ENCODE data around the gene C5orf15.
"Not testable (repeated sequence)": the region's sequence is repeated elsewhere in the genome, so short reads cannot be mapped to it uniquely, and the experiment has no call there.

The C5orf15 gene

GRCh38 chr5:133938929-133939328, 29.5 kb downstream of the C5orf15 start:
- no peak for DNase-seq (ENCODE audit: low read depth in 3 of 3, low spot score in 1 of 3)

GRCh38 chr5:133938039-133938821, 30.2 kb downstream of the C5orf15 start:
- DNase-seq (ENCODE audit: low read depth in 3 of 3, low spot score in 1 of 3) = no peak

- not testable (repeated sequence) for DNase-seq (ENCODE audit: low read depth in 3 of 3, low spot score in 1 of 3)
Measured at GRCh38 chr5:133937628-133938027, 30.8 kb downstream of the C5orf15 start.

GRCh38 chr5:133936651-133937015, 31.8 kb downstream of the C5orf15 start:
- no peak for DNase-seq (ENCODE audit: low read depth in 3 of 3, low spot score in 1 of 3)

GRCh38 chr5:133935991-133936650, 32.3 kb downstream of the C5orf15 start:
- not testable (repeated sequence) for DNase-seq (ENCODE audit: low read depth in 3 of 3, low spot score in 1 of 3)

- DNase-seq (ENCODE audit: low read depth in 3 of 3, low spot score in 1 of 3) = no peak
Measured at GRCh38 chr5:133935667-133935940, 32.8 kb downstream of the C5orf15 start.

GRCh38 chr5:133934822-133935666, 33.4 kb downstream of the C5orf15 start:
- DNase-seq (ENCODE audit: low read depth in 3 of 3, low spot score in 1 of 3) = no peak

GRCh38 chr5:133934311-133934710, 34.1 kb downstream of the C5orf15 start:
- no peak for DNase-seq (ENCODE audit: low read depth in 3 of 3, low spot score in 1 of 3)

- DNase-seq (ENCODE audit: low read depth in 3 of 3, low spot score in 1 of 3) = no peak
Measured at GRCh38 chr5:133933670-133934295, 34.6 kb downstream of the C5orf15 start.

- no peak for DNase-seq (ENCODE audit: low read depth in 3 of 3, low spot score in 1 of 3)
Measured at GRCh38 chr5:133933169-133933509, 35.3 kb downstream of the C5orf15 start.

GRCh38 chr5:133932441-133933168, 35.8 kb downstream of the C5orf15 start:
- no peak for DNase-seq (ENCODE audit: low read depth in 3 of 3, low spot score in 1 of 3)

- no peak for DNase-seq (ENCODE audit: low read depth in 3 of 3, low spot score in 1 of 3)
Measured at GRCh38 chr5:133931546-133931945, 36.9 kb downstream of the C5orf15 start.

- no peak for DNase-seq (ENCODE audit: low read depth in 3 of 3, low spot score in 1 of 3)
Measured at GRCh38 chr5:133930813-133931090, 37.7 kb downstream of the C5orf15 start.

GRCh38 chr5:133930061-133930812, 38.2 kb downstream of the C5orf15 start:
- DNase-seq (ENCODE audit: low read depth in 3 of 3, low spot score in 1 of 3) = peak; percentile 8 to 46 (median 13)

GRCh38 chr5:133928587-133929393, 39.6 kb downstream of the C5orf15 start:
- DNase-seq (ENCODE audit: low read depth in 3 of 3, low spot score in 1 of 3) = no peak

- DNase-seq (ENCODE audit: low read depth in 3 of 3, low spot score in 1 of 3) = no peak
Measured at GRCh38 chr5:133927300-133928180, 40.9 kb downstream of the C5orf15 start.

GRCh38 chr5:133926489-133927299, 41.7 kb downstream of the C5orf15 start:
- DNase-seq (ENCODE audit: low read depth in 3 of 3, low spot score in 1 of 3) = no peak

Measured in stimulated activated CD4-positive, alpha-beta T cell treated with anti-CD3 and anti-CD28 coated beads, TNF-alpha, amount 100 ng/mL, for 1 hour (primary cell).